Ovary (tissue), 3 donors: ENCODE results near the gene CUBN.

Source experiments
- CTCF ChIP-seq, 3 donors: fragments of 450-650 bp in 2 of 3; fragments of 200-600 bp in 1 of 3; IDR thresholded peaks; one replicate each; pipeline versions ENCODE4 v1.5.1 to v1.8.0; 2016 to 2022; ENCODE audit warnings: antibody characterized with exemption in 3 of 3, mild to moderate bottlenecking in 1 of 3
- EP300 ChIP-seq: sonication (generic); formaldehyde crosslinking; IDR thresholded peaks from one replicate; pipeline ENCODE4 v1.6.1; 2017; ENCODE audit warnings: antibody characterized with exemption
- POLR2A ChIP-seq: fragments of 450-650 bp; IDR thresholded peaks from one replicate; pipeline ENCODE4 v1.6.1; 2017; ENCODE audit warnings: antibody characterized with exemption, mild to moderate bottlenecking, moderate library complexity
- donor health status: DM: no; HTN: no; CAD: no.

GRCh38 chr10:17092986-17093803, 36.4 kb downstream of the CUBN start:
- TF ChIP-seq EP300 (no peak), CTCF (IDR thresholded peaks at IDR 0.05) (no peak), POLR2A (no peak)
